Measurements from ENCODE around the gene MEGF9.
A peak's percentile ranks its signal among the peaks of the same experiment; 100 is the strongest.
"Not testable (repeated sequence)": the region's sequence is repeated elsewhere in the genome, so short reads cannot be mapped to it uniquely, and the experiment has no call there.

Gene MEGF9

GRCh38 chr9:120714088-120714845 lies at the start of gene MEGF9:
MEGF9 (minus strand) TSS chr9:120714470; CDS start chr9:120714358, 112 bp downstream.
- DNase-seq (ENCODE audit: low spot score), result peak; percentile 98

DNA sequence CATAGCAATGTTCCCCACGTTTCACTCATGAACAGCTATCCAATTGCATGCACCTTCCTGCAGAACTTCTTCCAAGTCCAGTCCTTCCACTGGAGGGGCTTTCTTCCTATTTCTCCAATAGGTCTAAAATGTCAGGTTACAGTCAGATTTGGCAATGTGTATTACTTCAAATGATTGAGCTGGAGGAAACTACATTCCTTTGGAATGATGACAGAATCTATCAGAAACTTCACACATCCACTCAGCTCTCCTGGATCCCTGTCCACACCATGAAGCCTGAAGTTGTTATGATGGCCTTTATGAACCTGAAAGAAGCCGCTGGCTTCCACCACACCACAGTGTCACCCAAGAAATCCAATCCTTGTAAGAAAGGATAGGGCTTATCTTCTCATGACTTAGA lies 46.7 kb upstream of the MEGF9 start:
- no peak for DNase-seq (ENCODE audit: low spot score)

DNA sequence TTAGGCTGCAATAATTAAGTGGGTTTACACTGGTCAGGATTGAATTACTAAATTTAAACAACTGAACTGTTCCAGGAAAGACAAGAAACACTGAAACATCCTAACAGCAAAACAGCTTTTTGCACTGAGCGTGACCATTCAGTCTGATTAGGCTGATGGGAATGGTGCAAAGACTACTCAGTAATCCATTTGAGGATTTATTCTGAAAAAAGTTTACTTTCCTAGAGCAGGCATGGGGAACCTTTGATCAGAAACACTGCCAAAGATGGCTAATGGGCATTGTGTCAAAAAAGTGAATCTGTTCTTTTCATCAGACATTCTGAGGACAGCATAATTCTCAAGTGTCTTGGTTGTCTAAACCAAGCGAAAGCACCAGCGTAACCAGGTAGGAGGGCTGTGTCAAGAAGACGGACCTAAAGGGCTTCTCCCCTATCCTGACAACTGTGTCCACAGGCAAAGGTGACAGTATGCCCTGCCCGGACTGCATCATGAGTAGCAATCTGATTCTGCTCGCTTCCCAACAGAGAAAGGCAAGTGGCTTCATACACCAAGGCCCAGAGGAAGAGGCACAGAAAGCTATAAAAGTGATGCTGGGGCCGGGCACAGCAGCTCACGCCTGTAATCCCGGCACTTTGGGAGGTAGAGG lies 45.6 kb upstream of the MEGF9 start:
- no peak for DNase-seq (ENCODE audit: low spot score)

DNA sequence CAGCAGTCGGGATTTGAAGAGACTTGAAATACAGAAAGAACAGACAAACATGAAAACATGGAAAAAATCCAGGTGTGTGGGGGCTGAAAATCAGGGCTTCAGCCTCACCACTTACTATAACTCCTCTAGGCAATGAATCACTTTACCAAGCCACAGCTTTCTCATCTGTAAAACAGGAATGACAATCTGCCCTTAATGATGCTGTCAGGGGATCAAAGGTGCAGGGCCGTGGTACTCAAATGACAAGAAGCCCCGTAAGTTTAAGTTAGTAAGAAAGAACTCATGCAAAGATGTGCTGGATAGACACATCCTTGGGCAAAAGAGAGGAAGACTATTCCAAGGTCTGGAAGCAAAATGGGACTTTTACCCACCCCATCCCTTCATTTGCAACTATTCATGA lies 44.3 kb upstream of the MEGF9 start:
- no peak for DNase-seq (ENCODE audit: low spot score)

- DNase-seq (ENCODE audit: low spot score), result no peak
Measured at GRCh38 chr9:120757026-120757913, 43.0 kb upstream of the MEGF9 start.

- DNase-seq (ENCODE audit: low spot score), result no peak
Measured at GRCh38 chr9:120756531-120756930, 42.3 kb upstream of the MEGF9 start.

DNA sequence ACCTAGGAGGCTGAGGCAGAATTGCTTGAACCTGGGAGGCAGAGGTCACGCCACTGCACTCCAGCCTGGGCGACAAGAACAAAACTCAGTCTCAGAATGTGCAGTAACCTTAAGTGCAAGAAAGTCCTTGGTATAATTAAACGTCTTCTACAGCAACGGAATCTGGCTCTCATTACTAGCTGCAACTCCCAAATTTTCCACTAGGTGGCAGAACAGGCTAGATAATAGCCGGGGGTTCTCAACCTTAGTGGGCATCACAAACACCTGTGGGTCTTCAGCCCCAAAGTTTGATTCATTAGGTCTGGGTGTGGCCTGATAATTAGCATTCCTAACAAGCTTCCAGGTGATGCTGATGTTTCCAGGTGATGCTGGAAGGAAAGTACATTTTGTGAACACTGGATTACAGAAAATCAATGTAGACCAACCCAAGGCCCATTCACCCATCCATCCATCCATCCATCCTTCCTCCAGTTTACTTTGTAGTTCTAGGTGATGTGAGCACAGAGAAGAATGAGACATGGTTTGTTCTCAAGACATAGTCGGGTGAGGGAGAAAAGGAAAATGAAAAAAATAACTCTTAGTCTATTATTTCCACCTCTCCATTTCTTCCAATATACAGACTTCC lies 41.7 kb upstream of the MEGF9 start:
- peak; percentile 73 for DNase-seq (ENCODE audit: low spot score)

- DNase-seq (ENCODE audit: low spot score), result no peak
Measured at GRCh38 chr9:120755044-120755443, 40.8 kb upstream of the MEGF9 start.

DNA sequence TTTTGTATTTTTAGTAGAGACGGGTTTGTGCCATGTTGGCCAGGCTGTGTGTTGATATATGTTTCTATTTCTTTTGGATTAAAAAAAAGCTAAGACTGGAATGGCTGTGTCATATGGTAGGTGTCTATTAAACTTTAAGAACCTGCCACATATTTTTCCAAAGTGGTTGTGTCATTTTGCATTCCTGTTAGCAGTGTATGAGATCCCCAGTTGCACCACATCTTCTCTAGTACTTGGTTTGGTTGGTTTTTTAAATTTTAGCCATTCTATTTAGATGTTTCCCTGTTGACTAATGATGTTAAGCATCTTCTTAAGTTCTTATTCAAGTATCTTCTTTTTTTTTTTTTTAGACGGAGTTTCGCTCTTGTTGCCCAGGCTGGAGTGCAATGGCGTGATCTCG lies 36.2 kb upstream of the MEGF9 start:
- no peak for DNase-seq (ENCODE audit: low spot score)

DNA sequence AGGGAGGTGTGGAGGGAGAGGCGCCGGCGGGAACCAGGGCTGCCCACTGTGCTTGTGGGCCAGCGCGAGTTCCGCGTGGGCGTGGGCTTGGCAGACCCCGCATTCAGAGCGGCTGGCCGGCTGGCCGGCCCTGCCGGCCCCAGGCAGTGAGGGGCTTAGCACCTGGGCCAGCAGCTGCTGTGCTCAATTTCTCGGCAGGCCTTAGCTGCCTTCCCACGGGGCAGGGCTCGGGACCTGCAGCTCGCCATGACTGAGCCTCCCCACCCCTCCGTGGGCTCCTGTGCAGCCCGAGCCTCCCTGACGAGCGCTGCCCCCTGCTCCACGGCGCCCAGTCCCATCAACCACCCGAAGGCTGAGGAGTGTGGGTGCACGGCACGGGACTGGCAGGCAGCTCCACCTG lies 32.1 kb upstream of the MEGF9 start:
- not testable (repeated sequence) for DNase-seq (ENCODE audit: low spot score)

- no peak for DNase-seq (ENCODE audit: low spot score)
Measured at GRCh38 chr9:120745278-120745677, 31.0 kb upstream of the MEGF9 start.

- DNase-seq (ENCODE audit: low spot score), result peak; percentile 62
Measured at GRCh38 chr9:120742951-120743416, 28.7 kb upstream of the MEGF9 start.

DNA sequence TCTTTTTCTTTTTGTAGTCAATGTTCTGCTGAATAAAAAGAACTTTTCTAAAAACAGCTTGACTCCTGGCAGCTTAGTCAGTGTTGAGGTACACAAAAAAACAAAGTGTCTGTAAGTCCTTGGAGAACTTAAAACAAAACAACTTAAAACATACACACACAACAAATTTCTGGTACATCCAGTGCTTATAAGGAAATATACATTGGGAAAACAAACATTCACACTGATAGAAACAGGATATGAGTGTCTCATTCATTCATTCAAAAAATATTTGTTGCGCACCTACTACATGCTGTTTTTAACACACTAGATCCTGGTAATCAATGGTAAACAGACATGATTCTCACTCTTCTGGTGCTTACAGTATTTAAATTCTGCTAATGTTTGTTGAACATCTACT lies 27.4 kb upstream of the MEGF9 start:
- DNase-seq (ENCODE audit: low spot score), result no peak

DNA sequence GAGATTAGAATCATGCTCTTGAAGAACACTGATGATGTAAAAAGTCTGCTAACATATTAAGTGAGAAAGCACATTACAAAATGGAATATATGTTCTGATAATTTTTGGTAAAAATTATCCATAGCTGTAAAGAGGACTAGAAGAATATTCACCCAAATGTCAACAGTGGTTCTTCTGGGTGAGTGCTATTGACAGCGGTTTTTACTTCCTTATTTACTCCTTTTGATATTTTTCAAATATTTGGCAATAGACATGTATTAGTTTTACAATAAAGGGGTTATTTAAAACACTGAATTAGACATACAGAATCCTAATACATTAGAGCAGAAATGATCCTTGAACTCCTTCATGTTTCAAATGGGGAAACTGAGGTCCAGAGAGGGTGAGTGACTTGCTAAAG lies 26.9 kb upstream of the MEGF9 start:
- DNase-seq (ENCODE audit: low spot score), result no peak

- no peak for DNase-seq (ENCODE audit: low spot score)
Measured at GRCh38 chr9:120740132-120740531, 25.9 kb upstream of the MEGF9 start.

DNA sequence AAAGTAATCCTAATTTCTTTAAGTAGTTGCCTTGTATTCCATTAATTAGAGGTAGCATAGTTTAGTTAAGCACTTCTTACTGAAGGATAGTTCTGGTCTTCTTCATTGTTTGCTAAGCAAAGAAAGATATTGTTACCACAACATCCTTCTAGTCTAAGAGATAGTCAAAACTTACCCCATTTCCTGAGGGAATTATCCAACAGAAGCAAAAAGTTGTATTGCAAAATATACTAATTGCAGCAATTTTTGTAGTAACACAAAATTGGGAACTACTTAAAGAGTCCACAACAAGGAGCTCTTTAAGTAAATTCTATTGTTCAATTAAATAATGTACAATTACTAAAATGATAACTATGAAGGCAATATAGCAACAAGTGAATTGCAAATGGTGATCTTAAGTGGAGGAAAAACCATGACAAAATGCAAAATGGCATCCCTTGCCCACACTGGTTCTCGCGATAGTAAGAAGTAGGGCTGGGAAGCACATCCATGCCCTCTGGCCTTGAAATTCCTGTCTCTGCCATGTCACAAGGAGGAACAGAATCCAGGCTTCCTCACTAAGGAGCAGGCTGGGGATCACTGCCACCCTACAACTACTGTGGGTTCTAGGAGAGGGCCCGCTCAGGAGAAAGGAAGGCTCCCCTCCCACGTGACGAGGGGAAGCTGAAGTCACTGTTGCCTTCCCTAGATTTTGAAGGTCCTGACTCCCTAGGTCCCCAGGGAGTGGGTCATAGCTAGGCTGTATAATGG lies 23.3 kb upstream of the MEGF9 start:
- no peak for DNase-seq (ENCODE audit: low spot score)

DNA sequence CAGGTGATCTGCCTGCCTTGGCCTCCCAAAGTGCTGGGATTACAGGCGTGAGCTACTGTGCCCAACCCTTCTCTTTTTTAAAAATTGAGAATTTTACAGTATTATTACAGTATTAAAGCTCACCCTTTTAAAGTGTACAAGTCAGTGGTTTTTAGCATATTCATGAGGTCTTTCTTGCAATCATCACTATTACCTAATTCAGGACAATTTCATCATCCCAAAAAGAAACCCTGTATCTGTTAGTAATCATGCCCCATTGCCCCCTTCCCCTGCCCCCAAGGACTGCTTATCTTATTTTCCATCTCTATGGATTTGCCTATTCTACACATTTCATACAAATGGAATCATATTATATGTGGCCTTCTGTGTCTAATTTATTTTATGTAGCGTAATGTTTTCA lies 22.6 kb upstream of the MEGF9 start:
- no peak for DNase-seq (ENCODE audit: low spot score)

DNA sequence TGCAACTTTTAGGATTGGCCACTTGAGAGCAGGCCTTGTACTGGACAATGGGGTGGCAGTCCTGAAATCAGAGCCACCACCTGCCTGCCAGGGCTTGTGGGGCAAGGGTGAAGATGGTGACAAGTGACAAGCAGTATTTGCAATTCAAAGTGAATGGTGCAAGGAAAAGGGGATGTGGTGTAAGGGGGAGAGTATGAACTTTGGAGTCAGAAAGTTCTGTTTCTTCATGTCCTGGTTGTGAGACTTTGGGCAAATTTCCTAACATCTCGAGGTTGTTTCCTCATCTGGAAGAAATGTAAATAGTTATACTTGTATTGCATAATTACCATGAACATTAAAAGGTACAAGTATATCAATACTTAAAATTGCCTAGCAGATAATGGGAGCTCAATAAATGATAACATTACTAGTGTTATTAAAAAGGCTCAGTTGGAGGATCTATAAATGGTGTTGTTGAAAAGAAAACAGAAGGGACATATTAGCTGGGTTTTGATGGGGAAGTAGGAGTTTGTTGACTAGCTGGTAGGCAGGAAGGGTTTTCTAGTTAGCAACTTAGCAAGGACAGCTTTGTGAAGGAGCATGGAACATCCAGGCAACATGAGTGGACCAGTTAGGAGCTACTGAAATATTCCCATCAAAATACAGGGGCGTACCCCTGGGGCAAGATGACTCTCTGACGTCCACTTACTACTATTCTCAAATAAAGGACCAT lies 21.3 kb upstream of the MEGF9 start:
- DNase-seq (ENCODE audit: low spot score), result peak; percentile 39

DNA sequence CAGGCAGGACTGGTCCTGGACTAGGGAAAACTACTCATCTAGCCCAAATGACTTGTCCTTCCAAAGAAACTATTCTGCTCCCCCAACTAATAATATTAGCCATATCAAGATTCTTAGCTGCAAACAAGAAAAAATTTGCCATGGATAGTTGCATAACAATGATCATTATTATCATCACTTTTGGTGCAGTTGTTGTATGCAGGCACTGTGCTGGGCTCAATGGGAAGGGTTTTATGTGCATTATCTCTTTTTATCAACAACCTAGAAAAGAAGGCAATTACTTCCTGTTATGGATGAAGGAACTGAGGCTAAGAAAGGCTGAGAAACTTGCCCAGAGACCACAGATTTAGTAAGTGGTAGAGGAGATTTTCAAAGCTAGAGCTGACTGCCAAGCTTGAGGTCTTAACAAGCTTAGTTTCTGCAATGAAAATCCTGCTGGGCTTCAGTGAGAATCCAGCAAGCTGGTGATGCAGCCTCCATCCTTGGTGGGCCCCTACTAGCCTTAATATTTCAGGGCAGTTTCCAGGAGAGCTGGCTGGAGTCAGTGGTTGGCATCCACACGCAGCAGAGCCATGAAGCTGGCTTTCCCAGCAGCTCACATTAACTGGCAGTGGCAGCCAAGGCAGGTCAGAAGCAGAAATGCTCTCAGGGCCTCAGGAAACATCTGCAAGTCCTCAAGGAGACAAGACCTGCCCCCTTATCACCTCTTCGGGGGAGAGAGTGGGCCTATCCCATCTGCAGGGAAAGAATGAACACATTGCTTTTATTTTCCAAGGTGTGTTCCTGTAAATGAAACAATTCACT lies 20.5 kb upstream of the MEGF9 start:
- no peak for DNase-seq (ENCODE audit: low spot score)

DNA sequence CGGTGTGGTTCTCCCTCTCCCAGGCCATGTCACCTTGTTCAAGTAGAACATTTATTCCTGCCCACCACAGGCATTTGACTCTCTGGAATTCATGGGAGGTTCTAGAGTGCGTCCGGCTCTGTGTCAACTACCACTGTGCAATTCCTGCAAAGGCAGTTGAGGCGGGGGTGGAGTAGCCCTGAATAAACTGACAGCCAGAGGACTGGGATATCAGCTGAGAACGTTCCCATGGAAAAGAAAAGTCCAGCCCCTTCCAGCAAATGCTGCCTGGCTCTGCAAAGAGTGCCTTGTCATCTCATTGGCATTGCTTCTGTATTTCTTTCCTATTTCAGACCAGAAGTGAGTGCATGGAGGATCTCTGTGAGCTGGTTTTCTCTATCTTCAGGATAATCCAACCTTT lies 18.9 kb upstream of the MEGF9 start:
- DNase-seq (ENCODE audit: low spot score), result no peak

All from germinal center (tissue), 1 donor.